HepG2 (cell line): ENCODE results near the gene TBC1D1. TPM values are rescaled to one million over a fixed set of nuclear protein-coding genes. Genes with fewer than 3 reads are reported as not detected.

Experiments
- ATAC-seq: fragments of 200-7000 bp; cut with Tn5 transposase; 3 replicates; pipeline ENCODE4 v1.9.1; 2020; ENCODE audit warnings: mild to moderate bottlenecking, moderate library complexity
- BruUV-seq: library from RNA; stranded (reverse); fragments of 400-500 nt; replicated peaks from 2 replicates; lab custom pipeline; 2021; lab: Mats Ljungman, UMichigan
- CTCF ChIA-PET: fragments of 300-600 bp; formaldehyde crosslinking; extraction: SDS; loops from one replicate; lab custom pipeline; 2021; ENCODE audit warnings: low total read pairs, inconsistent platforms, low intra/inter-chr PET ratio; lab: Yijun Ruan, JAX
- POLR2A ChIA-PET: fragments of 350-600 bp; sonication (Branson Sonifier 250); formaldehyde crosslinking; loops from one replicate; lab custom pipeline; 2020; ENCODE audit warnings: antibody characterized with exemption, inconsistent platforms; lab: Yijun Ruan, JAX
- DNase-seq: peaks from one replicate; pipeline ENCODE4 v3.0.0-alpha.2; 2015; ENCODE audit warnings: low spot score
- FAIRE-seq: peaks from 3 replicates; lab custom pipeline; 2011; peaks lifted over from hg19 to GRCh38; lab: Jason Lieb, UNC
- H2AFZ ChIP-seq: one replicate; pipeline ENCODE4 v1.6.1; 2011; ENCODE audit warnings: low read length, inconsistent platforms
- H3K27ac ChIP-seq: fragments of 300-600 bp; 3 replicates; pipeline ENCODE4 v1.8.0; 2011; ENCODE audit warnings: mixed run types, mild to moderate bottlenecking, mixed read lengths, low read length, inconsistent platforms; ENCODE audit not compliant: insufficient read depth; ENCODE audit errors: extremely low read length
- H3K27me3 ChIP-seq, 2 experiments: fragments of 200-600 bp in 1 of 2; 2 replicates in 1 of 2; 3 replicates in 1 of 2; pipeline versions ENCODE4 v1.6.0 to v1.8.0; 2011; ENCODE audit warnings: low read length in 2 of 2, mild to moderate bottlenecking in 2 of 2, moderate library complexity in 2 of 2, inconsistent platforms in 1 of 2; ENCODE audit not compliant: insufficient read depth in 2 of 2, control insufficient read depth in 1 of 2
- H3K36me3 ChIP-seq, 2 experiments: fragments of 200-600 bp in 1 of 2; replicated peaks in 1 of 2; 2 replicates in 1 of 2; 3 replicates in 1 of 2; pipeline versions ENCODE4 v1.5.1 to v1.8.0; 2011; ENCODE audit warnings: low read length in 2 of 2, inconsistent platforms in 1 of 2; ENCODE audit not compliant: insufficient read depth in 2 of 2, control insufficient read depth in 1 of 2
- H3K4me1 ChIP-seq: 2 replicates; pipeline ENCODE4 v1.5.1; 2012; ENCODE audit warnings: low read length, inconsistent platforms; ENCODE audit not compliant: insufficient read depth
- H3K4me2 ChIP-seq: 2 replicates; pipeline ENCODE4 v1.6.0; 2011; ENCODE audit warnings: low read depth, low read length, inconsistent platforms
- H3K4me3 ChIP-seq, 3 experiments: fragments of 200-600 bp in 1 of 3; sonication (generic), shearing (Covaris generic) in 1 of 3; replicated peaks in 1 of 3; 2 replicates each; pipeline ENCODE4 v1.5.1; 2011 to 2016; ENCODE audit warnings: low read length in 3 of 3, inconsistent platforms in 2 of 3, low read depth in 2 of 3, mild to moderate bottlenecking in 2 of 3, control low read depth in 1 of 3, mixed read lengths in 1 of 3; ENCODE audit not compliant: insufficient read depth in 1 of 3
- H3K79me2 ChIP-seq: one replicate; pipeline ENCODE4 v1.6.1; 2011; ENCODE audit warnings: low read length, inconsistent platforms; ENCODE audit not compliant: insufficient read depth
- H3K9ac ChIP-seq: 2 replicates; pipeline ENCODE4 v1.6.0; 2011; ENCODE audit warnings: mild to moderate bottlenecking, low read depth, low read length, inconsistent platforms; ENCODE audit not compliant: insufficient read depth
- H3K9me3 ChIP-seq: 2 replicates; pipeline ENCODE4 v1.5.1; 2012; ENCODE audit warnings: mild to moderate bottlenecking, low read length
- H4K20me1 ChIP-seq: 2 replicates; pipeline ENCODE4 v1.6.0; 2011; ENCODE audit warnings: inconsistent platforms, mild to moderate bottlenecking, low read length, moderate library complexity; ENCODE audit not compliant: insufficient read depth
- BRCA1 ChIP-seq: sonication (generic); formaldehyde crosslinking; IDR thresholded peaks from 2 replicates; pipeline ENCODE4 v1.4.0; 2020; ENCODE audit warnings: missing genetic modification reagents
- E2F5 ChIP-seq: sonication (generic); formaldehyde crosslinking; conservative IDR thresholded peaks from 2 replicates; pipeline ENCODE4 v1.4.0; 2020; ENCODE audit warnings: missing genetic modification reagents
- EZH2 ChIP-seq: conservative IDR thresholded peaks from 2 replicates; pipeline ENCODE4 v1.6.1; 2012; ENCODE audit warnings: mild to moderate bottlenecking, low read depth, low read length, moderate library complexity
- FOXO1 ChIP-seq: sonication (generic); formaldehyde crosslinking; IDR thresholded peaks from 2 replicates; pipeline ENCODE4 v1.4.0; 2020; ENCODE audit warnings: missing genetic modification reagents
- ZNF878 ChIP-seq: sonication (generic); formaldehyde crosslinking; IDR thresholded peaks from 2 replicates; pipeline ENCODE4 v1.8.1; 2023; ENCODE audit warnings: mild to moderate bottlenecking, missing genetic modification reagents, moderate library complexity
- whole genome bisulfite sequencing: methylation state at CpG from one replicate; pipeline ENCODE4 v1.1.6; 2017; ENCODE audit warnings: low lambda C conversion rate; 5-methylcytosine and 5-hydroxymethylcytosine counted together
- in situ Hi-C: cut with HindIII; loops from 2 replicates; pipeline ENCODE4 v1.10.0; 2017; ENCODE audit warnings: low pct_unique_long_range_greater_than_20kb; ENCODE audit not compliant: extremely low pct_ligation_motif_present
- intact Hi-C: fragments of 100-400 bp; cut with micrococcal nuclease; formaldehyde crosslinking; loops from one replicate; pipeline ENCODE4 v1.10.0; 2022; ENCODE audit not compliant: unreplicated experiment
- polyA plus RNA-seq, 8 experiments: library from polyadenylated mRNA; depleted of rRNA in 3 of 8; stranded (reverse) in 7 of 8; unstranded in 1 of 8; fragments of >200 nt; fragmentation: Illumina TruSeq in 4 of 8; extraction: Trizol in 4 of 8; gene quantifications; 2 replicates each; pipeline versions ENCODE4 v1.2.1 to v1.2.3, GENCODE V29; 2011 to 2016; ENCODE audit warnings: low read depth in 4 of 8, missing spikeins in 1 of 8, mixed read lengths in 1 of 8; ENCODE audit not compliant: insufficient read depth in 1 of 8
- total RNA-seq, 5 experiments: library from RNA; depleted of rRNA; stranded (reverse); fragments of >200 nt; fragmentation: Illumina TruSeq; extraction: Trizol; gene quantifications; 2 replicates each; pipeline ENCODE4 v1.2.3, GENCODE V29; 2016; ENCODE audit warnings: low read depth in 1 of 5
- TF ChIP-seq, protein P1 (sequence below): sonication (generic); formaldehyde crosslinking; IDR thresholded peaks from 2 replicates; pipeline ENCODE4 v1.5.0; 2020; ENCODE audit warnings: mild to moderate bottlenecking, missing genetic modification reagents

The TBC1D1 gene
- total and polyA plus RNA-seq, 2 of the 13 experiments (the other 11 are each of a cell fraction or from before 2014, with no cell fraction given): 37.3 to 62.8 TPM

DNA sequence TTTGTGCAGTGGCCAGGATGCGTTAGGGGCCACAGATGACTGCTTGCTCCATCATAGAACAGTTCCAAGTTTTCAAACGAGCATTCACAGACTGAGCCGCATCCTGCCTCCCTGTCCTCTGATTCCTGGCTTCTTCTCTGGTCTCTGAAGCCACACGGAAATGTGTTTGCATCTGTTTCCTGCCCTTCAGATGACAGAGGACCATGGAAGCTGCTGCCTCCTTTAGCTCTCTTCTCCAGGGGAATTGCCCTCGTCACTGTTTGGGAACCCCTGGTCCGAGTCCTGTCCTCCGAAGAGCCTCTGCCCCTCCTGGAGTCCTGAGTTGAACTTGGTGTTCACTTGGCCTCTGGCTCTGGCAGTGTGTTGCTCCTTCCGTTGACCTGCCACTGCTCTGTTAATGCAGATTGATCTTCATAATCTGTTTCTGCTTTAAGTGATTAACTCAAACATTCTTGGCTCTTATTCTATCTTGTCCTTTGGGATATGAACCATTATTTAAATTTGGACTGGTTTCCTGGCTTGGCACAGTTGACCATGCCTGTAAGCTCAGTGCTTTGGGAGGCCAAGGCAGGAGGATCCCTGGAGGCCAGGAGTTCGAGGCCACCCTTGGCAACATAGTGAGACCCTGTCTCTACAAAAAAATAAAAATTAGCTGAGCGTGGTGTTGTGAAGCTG lies 165.3 kb downstream of the TBC1D1 start:
- intact Hi-C loops: no loop called here
- Histone ChIP-seq H3K9me3 (no peaks in the 10 kb centered on the region), H4K20me1 (no peaks in the 10 kb centered on the region)
- DNase-seq: no peak
- TF ChIP-seq, protein P1, sequence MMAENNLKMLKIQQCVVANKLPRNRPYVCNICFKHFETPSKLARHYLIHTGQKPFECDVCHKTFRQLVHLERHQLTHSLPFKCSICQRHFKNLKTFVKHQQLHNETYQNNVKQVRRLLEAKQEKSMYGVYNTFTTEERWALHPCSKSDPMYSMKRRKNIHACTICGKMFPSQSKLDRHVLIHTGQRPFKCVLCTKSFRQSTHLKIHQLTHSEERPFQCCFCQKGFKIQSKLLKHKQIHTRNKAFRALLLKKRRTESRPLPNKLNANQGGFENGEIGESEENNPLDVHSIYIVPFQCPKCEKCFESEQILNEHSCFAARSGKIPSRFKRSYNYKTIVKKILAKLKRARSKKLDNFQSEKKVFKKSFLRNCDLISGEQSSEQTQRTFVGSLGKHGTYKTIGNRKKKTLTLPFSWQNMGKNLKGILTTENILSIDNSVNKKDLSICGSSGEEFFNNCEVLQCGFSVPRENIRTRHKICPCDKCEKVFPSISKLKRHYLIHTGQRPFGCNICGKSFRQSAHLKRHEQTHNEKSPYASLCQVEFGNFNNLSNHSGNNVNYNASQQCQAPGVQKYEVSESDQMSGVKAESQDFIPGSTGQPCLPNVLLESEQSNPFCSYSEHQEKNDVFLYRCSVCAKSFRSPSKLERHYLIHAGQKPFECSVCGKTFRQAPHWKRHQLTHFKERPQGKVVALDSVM (CRISPR knock-in tag): peak; percentile 63; the same call in 1 of the 2 replicates
- TF ChIP-seq E2F5 (no peak), BRCA1 (no peak), EZH2 (no peak), ZNF878 (CRISPR knock-in tag) (no peak), FOXO1 (no peak)
- TF ChIP-seq, all 625 proteins: peak for 1
- no peak overlapping the region for H3K9ac ChIP-seq
- POLR2A ChIA-PET: no interaction called here
- in situ Hi-C loops: loop anchor here (25.0 kb wide), 1 partner anchor 256 kb away; no protein-coding TSS in a partner anchor
- ATAC-seq: no peak
- CTCF ChIA-PET: no interaction called here
- peaks cover 3 to 18% of the 10 kb centered on the region in 2 experiments; a peak in 3 of 5 replicates for H3K36me3 ChIP-seq
- H2AFZ ChIP-seq: no peak overlapping the region
- no peak for FAIRE-seq
- no peak overlapping the region for H3K27ac ChIP-seq
- no TSS peak for BruUV-seq
- 94% methylated on average over 9 of the region's 10 CpGs for WGBS
- no peaks in the 10 kb centered on the region for H3K27me3 ChIP-seq
- no peak overlapping the region for H3K4me3 ChIP-seq
- H3K4me1 ChIP-seq: peaks cover 27% of the 10 kb centered on the region
- no peaks in the 10 kb centered on the region for H3K79me2 ChIP-seq
- H3K4me2 ChIP-seq: no peak overlapping the region
